Peyer's patch (tissue), 4 donors: ENCODE data around the gene PGD.

Experiments used
- CTCF ChIP-seq, 6 experiments: fragments of 450-650 bp in 4 of 6; fragments of 200-600 bp in 2 of 6; sonication (generic) in 1 of 6; IDR thresholded peaks; one replicate each; pipeline ENCODE4 v1.5.1; 2017 to 2019; ENCODE audit warnings: antibody characterized with exemption in 6 of 6, mild to moderate bottlenecking in 3 of 6, moderate library complexity in 1 of 6
- POLR2A ChIP-seq, 2 donors: fragments of 450-650 bp; IDR thresholded peaks; one replicate each; pipeline ENCODE4 v1.5.1; 2017; ENCODE audit warnings: antibody characterized with exemption in 2 of 2, mild to moderate bottlenecking in 2 of 2, moderate library complexity in 2 of 2

- TF ChIP-seq CTCF (IDR thresholded peaks at IDR 0.05), result no peak
- no peak for TF ChIP-seq POLR2A (IDR thresholded peaks at IDR 0.05)
Measured at GRCh38 chr1:10361515-10361914, 37.3 kb upstream of the PGD start.
